Neural cell (in vitro differentiated cells): Measurements from ENCODE around the gene SUN5. TPM values are rescaled to one million over a fixed set of nuclear protein-coding genes. Genes with fewer than 3 reads are reported as not detected.

Experiments used
- H2AFZ ChIP-seq: fragments of 200-600, 300-800 bp; sonication (generic), shearing (Covaris generic); 2 replicates; pipeline ENCODE4 v1.6.0; 2014; ENCODE audit warnings: low read depth, mild to moderate bottlenecking, antibody characterized with exemption, low read length, moderate library complexity
- H3F3A ChIP-seq: fragments of 200-600 bp; shearing (Covaris generic); 2 replicates; pipeline ENCODE4 v1.6.1; 2016; ENCODE audit warnings: mild to moderate bottlenecking, moderate library complexity, mixed read lengths, antibody characterized with exemption, low read length; ENCODE audit not compliant: insufficient read depth, poor library complexity, severe bottlenecking
- H3K27ac ChIP-seq: fragments of 200-600, 300-800 bp; sonication (generic), shearing (Covaris generic); 2 replicates; pipeline ENCODE4 v1.5.1; 2014; ENCODE audit warnings: mild to moderate bottlenecking, low read length, moderate library complexity
- H3K27me3 ChIP-seq: fragments of 300-800, 200-600 bp; sonication (generic), shearing (Covaris generic); 2 replicates; pipeline ENCODE4 v1.6.0; 2014; ENCODE audit warnings: mild to moderate bottlenecking, low read depth, low read length, moderate library complexity; ENCODE audit not compliant: insufficient read depth
- H3K36me3 ChIP-seq: fragments of 300-800, 200-600 bp; sonication (generic), shearing (Covaris generic); 2 replicates; pipeline ENCODE4 v1.5.1; 2014; ENCODE audit warnings: mild to moderate bottlenecking, antibody characterized with exemption, low read length, moderate library complexity; ENCODE audit not compliant: insufficient read depth
- H3K4me2 ChIP-seq: fragments of 300-800, 200-600 bp; sonication (generic), shearing (Covaris generic); 2 replicates; pipeline ENCODE4 v1.6.0; 2014; ENCODE audit warnings: mild to moderate bottlenecking, low read length
- H3K4me3 ChIP-seq: fragments of 300-800, 200-600 bp; sonication (generic), shearing (Covaris generic); 2 replicates; pipeline ENCODE4 v1.5.1; 2014; ENCODE audit warnings: mild to moderate bottlenecking, low read length, moderate library complexity
- H3K79me2 ChIP-seq: fragments of 200-600 bp; shearing (Covaris generic); replicated peaks from 2 replicates; pipeline ENCODE4 v1.6.0; 2014; ENCODE audit warnings: mild to moderate bottlenecking, low read length, moderate library complexity; ENCODE audit not compliant: insufficient read depth
- H3K9ac ChIP-seq: fragments of 300-800, 200-600 bp; sonication (generic), shearing (Covaris generic); 2 replicates; pipeline ENCODE4 v1.6.1; 2016; ENCODE audit warnings: mild to moderate bottlenecking, low read length, mixed read lengths
- H3K9me2 ChIP-seq: fragments of 200-600 bp; shearing (Covaris generic); 2 replicates; pipeline ENCODE4 v1.6.1; 2016; ENCODE audit warnings: mild to moderate bottlenecking, low read length, mixed read lengths; ENCODE audit not compliant: insufficient read depth
- H3K9me3 ChIP-seq: fragments of 200-600, 300-800 bp; sonication (generic), shearing (Covaris generic); 2 replicates; pipeline ENCODE4 v1.6.1; 2016; ENCODE audit warnings: mild to moderate bottlenecking, mixed run types, low read length, moderate library complexity, mixed read lengths
- H4K20me1 ChIP-seq: fragments of 200-600 bp; shearing (Covaris generic); 2 replicates; pipeline ENCODE4 v1.6.1; 2016; ENCODE audit warnings: mild to moderate bottlenecking, mixed run types; ENCODE audit not compliant: insufficient read depth
- EP300 ChIP-seq: fragments of 450-650 bp; conservative IDR thresholded peaks from 2 replicates; pipeline ENCODE4 v1.6.1; 2014; ENCODE audit warnings: antibody characterized with exemption, mild to moderate bottlenecking, moderate library complexity; ENCODE audit not compliant: poor library complexity, severe bottlenecking
- EZH2 ChIP-seq: fragments of 200-600, 300-800 bp; shearing (Covaris generic), sonication (generic); IDR thresholded peaks from 2 replicates; pipeline ENCODE4 v1.6.1; 2014; ENCODE audit warnings: antibody characterized with exemption, low read length, borderline replicate concordance, mild to moderate bottlenecking; ENCODE audit not compliant: insufficient read depth, poor library complexity, severe bottlenecking
- MXI1 ChIP-seq: fragments of 450-650 bp; conservative IDR thresholded peaks from 2 replicates; pipeline ENCODE4 v1.6.1; 2014; ENCODE audit warnings: antibody characterized with exemption, mild to moderate bottlenecking; ENCODE audit not compliant: poor library complexity, severe bottlenecking
- POLR2AphosphoS5 ChIP-seq: IDR thresholded peaks from 2 replicates; pipeline ENCODE4 v1.6.1; 2012
- RAD21 ChIP-seq: fragments of 450-650 bp; conservative IDR thresholded peaks from 2 replicates; pipeline ENCODE4 v1.6.1; 2014; ENCODE audit warnings: antibody characterized with exemption, mild to moderate bottlenecking, moderate library complexity
- SMC3 ChIP-seq: fragments of 450-650 bp; conservative IDR thresholded peaks from 2 replicates; pipeline ENCODE4 v1.6.1; 2014; ENCODE audit warnings: antibody characterized with exemption, mild to moderate bottlenecking, moderate library complexity; ENCODE audit not compliant: poor library complexity
- TAF1 ChIP-seq: IDR thresholded peaks from 2 replicates; pipeline ENCODE4 v1.6.1; 2012; ENCODE audit warnings: low read depth
- polyA plus RNA-seq: library from polyadenylated mRNA; depleted of rRNA; stranded (reverse); fragments of >200 nt; gene quantifications from 2 replicates; pipeline ENCODE4 v1.2.3, GENCODE V29; 2014
- TF ChIP-seq, protein P1 (sequence below): IDR thresholded peaks from 2 replicates; pipeline ENCODE4 v1.6.1; 2012; ENCODE audit warnings: borderline replicate concordance
- TF ChIP-seq, protein P2 (sequence below): fragments of 450-650 bp; IDR thresholded peaks from 2 replicates; pipeline ENCODE4 v1.5.1; 2014; ENCODE audit warnings: antibody characterized with exemption, mild to moderate bottlenecking, moderate library complexity; ENCODE audit not compliant: poor library complexity, severe bottlenecking

The SUN5 gene
- polyA plus RNA-seq, 1 donor from 2014 or later: not detected

DNA sequence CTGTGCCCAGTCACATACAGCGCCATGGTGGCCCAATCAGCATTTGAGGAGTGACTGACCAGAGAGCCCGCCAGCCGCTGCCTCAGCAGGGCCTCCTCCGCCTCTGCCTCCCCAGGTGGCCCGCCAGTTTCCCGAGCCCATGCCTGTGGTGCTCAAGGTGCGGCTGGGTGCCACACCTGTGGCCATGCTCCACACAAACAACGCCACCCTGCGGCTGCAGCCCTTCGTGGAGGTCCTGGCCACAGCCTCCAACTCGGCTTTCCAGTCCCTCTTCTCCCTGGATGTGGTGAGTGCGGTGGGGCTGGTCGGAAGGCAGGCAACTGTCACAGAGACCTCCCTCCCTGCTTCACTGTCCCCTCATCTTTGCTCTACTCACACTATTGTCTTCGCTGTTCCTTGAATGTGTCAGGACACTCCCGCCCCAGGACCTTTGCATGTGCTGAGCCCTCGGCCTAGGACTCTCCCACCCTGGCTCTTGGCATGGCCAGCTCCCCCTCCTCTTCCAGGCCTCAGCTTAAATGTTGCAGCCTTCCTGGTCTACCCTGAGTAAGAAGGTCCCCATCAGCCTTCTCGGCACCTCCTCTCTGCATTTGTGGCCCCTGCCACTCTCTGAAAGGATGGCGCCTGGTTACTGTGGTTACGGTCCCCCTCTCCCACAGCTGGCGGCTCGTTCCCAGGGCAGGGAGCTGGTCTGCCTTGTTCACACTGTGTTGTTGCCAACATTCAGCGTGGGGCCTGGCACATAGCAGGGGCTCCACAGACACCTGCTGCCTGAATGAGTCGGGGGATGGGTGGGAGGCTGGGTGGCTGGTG lies 15.4 kb upstream of the SUN5 start (continued):
- TF ChIP-seq SMC3 (no peak), RAD21 (no peak)

- Histone ChIP-seq H3K4me2 (no peak overlapping the region), H3K36me3 (no peaks in the 10 kb centered on the region), H3K27me3 (no peaks in the 10 kb centered on the region), H2AFZ (no peak overlapping the region), H3K4me3 (no peak overlapping the region), H3K9ac (no peak overlapping the region), H4K20me1 (no peaks in the 10 kb centered on the region), H3K9me2 (no peaks in the 10 kb centered on the region), H3K27ac (no peak overlapping the region), H3K79me2 (no peaks in the 10 kb centered on the region), H3F3A (no peaks in the 10 kb centered on the region), H3K9me3 (no peaks in the 10 kb centered on the region)
- TF ChIP-seq TAF1 (no peak), SMC3 (no peak), MXI1 (no peak), EP300 (no peak), EZH2 (no peak)
- TF ChIP-seq, protein P1, sequence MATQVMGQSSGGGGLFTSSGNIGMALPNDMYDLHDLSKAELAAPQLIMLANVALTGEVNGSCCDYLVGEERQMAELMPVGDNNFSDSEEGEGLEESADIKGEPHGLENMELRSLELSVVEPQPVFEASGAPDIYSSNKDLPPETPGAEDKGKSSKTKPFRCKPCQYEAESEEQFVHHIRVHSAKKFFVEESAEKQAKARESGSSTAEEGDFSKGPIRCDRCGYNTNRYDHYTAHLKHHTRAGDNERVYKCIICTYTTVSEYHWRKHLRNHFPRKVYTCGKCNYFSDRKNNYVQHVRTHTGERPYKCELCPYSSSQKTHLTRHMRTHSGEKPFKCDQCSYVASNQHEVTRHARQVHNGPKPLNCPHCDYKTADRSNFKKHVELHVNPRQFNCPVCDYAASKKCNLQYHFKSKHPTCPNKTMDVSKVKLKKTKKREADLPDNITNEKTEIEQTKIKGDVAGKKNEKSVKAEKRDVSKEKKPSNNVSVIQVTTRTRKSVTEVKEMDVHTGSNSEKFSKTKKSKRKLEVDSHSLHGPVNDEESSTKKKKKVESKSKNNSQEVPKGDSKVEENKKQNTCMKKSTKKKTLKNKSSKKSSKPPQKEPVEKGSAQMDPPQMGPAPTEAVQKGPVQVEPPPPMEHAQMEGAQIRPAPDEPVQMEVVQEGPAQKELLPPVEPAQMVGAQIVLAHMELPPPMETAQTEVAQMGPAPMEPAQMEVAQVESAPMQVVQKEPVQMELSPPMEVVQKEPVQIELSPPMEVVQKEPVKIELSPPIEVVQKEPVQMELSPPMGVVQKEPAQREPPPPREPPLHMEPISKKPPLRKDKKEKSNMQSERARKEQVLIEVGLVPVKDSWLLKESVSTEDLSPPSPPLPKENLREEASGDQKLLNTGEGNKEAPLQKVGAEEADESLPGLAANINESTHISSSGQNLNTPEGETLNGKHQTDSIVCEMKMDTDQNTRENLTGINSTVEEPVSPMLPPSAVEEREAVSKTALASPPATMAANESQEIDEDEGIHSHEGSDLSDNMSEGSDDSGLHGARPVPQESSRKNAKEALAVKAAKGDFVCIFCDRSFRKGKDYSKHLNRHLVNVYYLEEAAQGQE: no peak
- TF ChIP-seq, protein P2, sequence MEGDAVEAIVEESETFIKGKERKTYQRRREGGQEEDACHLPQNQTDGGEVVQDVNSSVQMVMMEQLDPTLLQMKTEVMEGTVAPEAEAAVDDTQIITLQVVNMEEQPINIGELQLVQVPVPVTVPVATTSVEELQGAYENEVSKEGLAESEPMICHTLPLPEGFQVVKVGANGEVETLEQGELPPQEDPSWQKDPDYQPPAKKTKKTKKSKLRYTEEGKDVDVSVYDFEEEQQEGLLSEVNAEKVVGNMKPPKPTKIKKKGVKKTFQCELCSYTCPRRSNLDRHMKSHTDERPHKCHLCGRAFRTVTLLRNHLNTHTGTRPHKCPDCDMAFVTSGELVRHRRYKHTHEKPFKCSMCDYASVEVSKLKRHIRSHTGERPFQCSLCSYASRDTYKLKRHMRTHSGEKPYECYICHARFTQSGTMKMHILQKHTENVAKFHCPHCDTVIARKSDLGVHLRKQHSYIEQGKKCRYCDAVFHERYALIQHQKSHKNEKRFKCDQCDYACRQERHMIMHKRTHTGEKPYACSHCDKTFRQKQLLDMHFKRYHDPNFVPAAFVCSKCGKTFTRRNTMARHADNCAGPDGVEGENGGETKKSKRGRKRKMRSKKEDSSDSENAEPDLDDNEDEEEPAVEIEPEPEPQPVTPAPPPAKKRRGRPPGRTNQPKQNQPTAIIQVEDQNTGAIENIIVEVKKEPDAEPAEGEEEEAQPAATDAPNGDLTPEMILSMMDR: no peak
These were observed 14.1 kb upstream of the SUN5 start for GRCh38 chr20:33018169-33018931.

GRCh38 chr20:33017542-33017941 lies 13.3 kb upstream of the SUN5 start:
- Histone ChIP-seq H3K4me3 (no peak overlapping the region), H3K36me3 (no peaks in the 10 kb centered on the region), H3K9me2 (no peaks in the 10 kb centered on the region), H3K79me2 (no peaks in the 10 kb centered on the region), H2AFZ (no peak overlapping the region), H3K27ac (no peak overlapping the region), H4K20me1 (no peaks in the 10 kb centered on the region), H3F3A (no peaks in the 10 kb centered on the region), H3K9ac (no peak overlapping the region), H3K4me2 (no peak overlapping the region), H3K27me3 (no peaks in the 10 kb centered on the region), H3K9me3 (no peaks in the 10 kb centered on the region)
- TF ChIP-seq POLR2AphosphoS5 (no peak), RAD21 (no peak), EP300 (no peak), SMC3 (no peak), TAF1 (no peak), MXI1 (no peak), EZH2 (no peak)
- TF ChIP-seq, protein P1: no peak
- TF ChIP-seq, protein P2: no peak
